HUES64 (cell line): ENCODE measurements around the gene ARIH1.

Experiments used
- H3K27ac ChIP-seq: 2 replicates; pipeline ENCODE4 v1.7.0; 2013; ENCODE audit warnings: low read depth, low read length, inconsistent platforms
- H3K27me3 ChIP-seq: 2 replicates; pipeline ENCODE4 v1.6.1; 2013; ENCODE audit warnings: mild to moderate bottlenecking, low read length; ENCODE audit not compliant: insufficient read depth
- H3K36me3 ChIP-seq: 2 replicates; pipeline ENCODE4 v1.6.1; 2013; ENCODE audit warnings: mild to moderate bottlenecking, low read length; ENCODE audit not compliant: insufficient read depth
- H3K4me1 ChIP-seq: 2 replicates; pipeline ENCODE4 v1.6.1; 2013; ENCODE audit warnings: mild to moderate bottlenecking, low read length, moderate library complexity; ENCODE audit not compliant: insufficient read depth
- H3K4me3 ChIP-seq: 2 replicates; pipeline ENCODE4 v1.5.1; 2013; ENCODE audit warnings: mild to moderate bottlenecking, low read length, moderate library complexity
- H3K9ac ChIP-seq: 2 replicates; pipeline ENCODE4 v1.6.1; 2013; ENCODE audit warnings: mild to moderate bottlenecking, low read depth, low read length
- H3K9me3 ChIP-seq: 2 replicates; pipeline ENCODE4 v1.6.1; 2013; ENCODE audit warnings: low read depth, low read length; ENCODE audit not compliant: insufficient read depth
- WGBS: fragments of 150-250, 120-280 bp; methylation state at CpG from one replicate; pipeline ENCODE4 v1.1.7; 2013; ENCODE audit warnings: missing lambda C conversion rate; 5-methylcytosine and 5-hydroxymethylcytosine counted together

The ARIH1 gene

DNA sequence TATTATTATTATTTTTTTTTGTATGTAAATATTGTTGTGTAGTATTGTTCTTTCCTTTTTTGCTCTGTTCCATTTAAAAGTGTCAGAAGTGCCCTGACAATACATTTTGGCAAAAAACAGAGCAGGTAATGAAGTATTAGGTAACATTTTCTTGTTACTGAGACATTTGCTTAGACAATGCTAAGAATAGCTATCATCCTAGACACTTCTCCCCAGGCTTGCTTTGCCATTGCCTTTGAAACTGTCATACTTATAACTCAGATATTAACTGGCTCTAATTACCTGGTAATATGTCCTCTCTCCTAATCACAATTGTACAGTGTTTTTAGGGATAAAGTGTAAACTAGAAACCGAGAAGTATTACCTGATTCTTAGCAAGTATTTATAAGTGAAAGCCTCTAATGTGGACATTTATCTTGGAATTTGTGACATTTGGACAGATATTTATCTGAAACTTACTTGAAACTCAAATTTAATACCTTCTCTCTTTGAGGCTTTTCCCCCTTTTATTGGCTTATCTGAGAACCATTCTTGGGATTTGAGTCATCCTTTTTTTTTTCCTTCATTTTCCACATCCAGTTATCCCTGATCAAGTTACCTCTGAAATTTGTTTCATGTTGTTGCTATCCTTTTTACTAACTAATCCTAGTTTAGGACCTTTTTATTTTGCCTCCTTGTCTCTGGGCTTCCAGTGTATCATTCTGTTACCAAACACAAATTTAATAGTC is 13.1 kb downstream of the ARIH1 start:
- H3K36me3 ChIP-seq = peaks cover 14% of the 10 kb centered on the region; the same call in 1 of the 2 replicates
- no peaks in the 10 kb centered on the region for H3K27me3 ChIP-seq
- H3K4me1 ChIP-seq = peaks cover 15% of the 10 kb centered on the region; the same call in 1 of the 2 replicates
- 100% methylated on average over 1 of the region's 1 CpG for WGBS
- H3K27ac ChIP-seq = no peak overlapping the region
- H3K4me3 ChIP-seq = no peak overlapping the region
- no peak overlapping the region for H3K9ac ChIP-seq
- no peaks in the 10 kb centered on the region for H3K9me3 ChIP-seq

- H3K9ac ChIP-seq = no peak overlapping the region
Observed at GRCh38 chr15:72488558-72488957, 14.4 kb downstream of the ARIH1 start.

DNA sequence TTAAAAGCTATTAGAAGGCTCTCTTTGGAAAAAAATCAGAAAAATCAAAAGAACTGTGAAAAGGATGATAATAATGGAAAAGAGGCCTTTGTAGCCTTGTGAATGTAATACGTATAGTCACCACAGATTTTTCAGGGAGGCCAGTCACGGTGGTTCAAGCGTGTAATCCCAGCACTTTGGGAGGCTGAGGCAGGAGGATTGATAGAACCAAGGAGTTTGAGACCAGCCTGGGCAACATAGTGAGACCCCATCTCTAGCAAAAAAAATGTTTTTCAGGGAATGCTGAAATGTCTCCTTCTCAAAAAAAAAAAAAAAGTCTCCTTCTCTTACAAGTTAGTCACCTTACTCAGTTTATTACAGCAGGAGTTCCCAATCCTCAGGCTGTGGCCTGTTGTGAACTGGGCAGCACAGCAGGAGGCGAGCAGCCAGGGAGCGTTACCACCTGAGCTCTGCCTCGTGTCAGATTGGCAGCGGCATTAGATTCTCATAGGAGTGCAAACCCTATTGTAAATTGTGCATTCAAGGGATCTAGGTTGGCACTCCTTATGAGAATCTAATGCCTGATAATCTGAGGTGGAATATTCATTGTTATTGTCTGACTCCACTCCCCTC is 15.9 kb downstream of the ARIH1 start:
- Histone ChIP-seq H3K9ac (no peak overlapping the region), H3K4me1 (peaks cover 30% of the 10 kb centered on the region; the same call in 1 of the 2 replicates), H3K27ac (no peak overlapping the region), H3K36me3 (peaks cover 13% of the 10 kb centered on the region; the same call in 1 of the 2 replicates), H3K4me3 (no peak overlapping the region), H3K27me3 (no peaks in the 10 kb centered on the region), H3K9me3 (no peaks in the 10 kb centered on the region)
- 92% methylated on average over 7 of the region's 7 CpGs for WGBS

More at GRCh38 chr15:72488558-72488957, 14.4 kb downstream of the ARIH1 start:
- H3K9me3 ChIP-seq = no peaks in the 10 kb centered on the region
- H3K4me1 ChIP-seq = peaks cover 23% of the 10 kb centered on the region; the same call in 1 of the 2 replicates
- no peaks in the 10 kb centered on the region for H3K27me3 ChIP-seq
- H3K27ac ChIP-seq = no peak overlapping the region
- WGBS = 95% methylated on average over 2 of the region's 2 CpGs
- peaks cover 17% of the 10 kb centered on the region; the same call in 1 of the 2 replicates for H3K36me3 ChIP-seq
- no peak overlapping the region for H3K4me3 ChIP-seq

DNA sequence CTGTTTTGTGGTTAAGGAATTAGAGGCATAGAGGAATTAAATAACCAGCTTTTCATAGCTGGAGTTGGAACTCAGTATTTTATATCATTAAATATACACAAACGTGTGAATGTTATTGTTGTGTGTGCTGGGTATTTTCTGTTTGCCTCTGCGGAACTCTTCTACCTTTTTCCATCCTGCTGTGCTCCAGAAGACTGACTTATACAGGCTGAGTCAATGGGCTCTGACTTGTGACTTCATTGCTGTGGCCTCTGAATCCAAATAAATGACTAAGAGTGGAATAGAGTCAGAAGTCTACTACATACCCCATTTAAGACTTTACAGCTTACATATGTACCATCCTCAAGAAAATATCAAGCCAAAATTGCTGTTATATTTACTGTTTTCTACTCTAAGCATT is 17.6 kb downstream of the ARIH1 start:
- Histone ChIP-seq H3K27ac (no peak overlapping the region), H3K4me1 (peaks cover 24% of the 10 kb centered on the region; the same call in 1 of the 2 replicates), H3K9ac (no peak overlapping the region), H3K36me3 (peaks cover 15% of the 10 kb centered on the region), H3K9me3 (no peaks in the 10 kb centered on the region), H3K27me3 (no peaks in the 10 kb centered on the region), H3K4me3 (no peak overlapping the region)
- WGBS = no CpG with 5 or more reads among the region's 2 CpGs

DNA sequence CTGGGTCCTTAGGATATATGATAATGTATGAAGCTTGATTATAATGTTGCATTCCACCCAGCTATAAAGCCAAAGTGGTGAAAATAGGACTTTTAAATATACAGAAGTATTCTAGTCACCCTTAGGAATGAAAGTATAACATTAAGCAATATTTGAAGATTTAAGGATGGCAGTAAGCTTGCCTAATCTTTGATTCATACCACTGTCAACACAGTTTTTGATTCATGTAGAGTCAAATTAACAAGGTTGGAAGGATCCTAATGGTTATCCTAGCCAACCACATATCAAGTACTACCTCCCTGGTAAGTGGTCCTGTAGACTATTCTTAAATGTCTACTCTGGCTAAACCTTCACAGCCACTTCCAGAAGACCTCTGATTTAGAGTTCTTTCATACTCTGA is 18.6 kb downstream of the ARIH1 start:
- Histone ChIP-seq H3K9me3 (no peaks in the 10 kb centered on the region), H3K27ac (no peak overlapping the region), H3K4me3 (no peak overlapping the region), H3K4me1 (peaks cover 34% of the 10 kb centered on the region), H3K27me3 (no peaks in the 10 kb centered on the region), H3K36me3 (peaks cover 18% of the 10 kb centered on the region), H3K9ac (no peak overlapping the region)

DNA sequence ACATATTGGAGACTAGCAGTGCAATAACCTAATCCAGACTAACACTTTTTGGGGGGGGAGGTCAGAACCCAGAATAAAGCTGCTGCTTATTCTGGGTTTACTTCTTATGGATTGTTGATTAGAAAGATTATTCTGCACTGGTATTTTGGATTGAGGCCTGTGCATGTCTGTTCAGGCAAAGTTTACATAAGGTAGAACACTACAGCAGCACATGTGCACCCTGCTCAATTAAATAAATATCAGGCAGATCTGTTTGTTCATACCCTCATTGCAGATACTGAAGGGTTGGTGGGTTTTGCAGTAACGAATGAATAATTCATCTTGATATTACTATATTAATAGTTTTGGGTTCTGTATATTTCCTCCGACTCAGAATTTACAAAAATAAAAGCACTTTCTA is 19.1 kb downstream of the ARIH1 start:
- WGBS = no CpG with 5 or more reads among the region's 2 CpGs
- no peaks in the 10 kb centered on the region for H3K9me3 ChIP-seq
- no peaks in the 10 kb centered on the region for H3K27me3 ChIP-seq
- H3K9ac ChIP-seq = no peak overlapping the region
- H3K4me1 ChIP-seq = peaks cover 39% of the 10 kb centered on the region
- no peak overlapping the region for H3K4me3 ChIP-seq
- H3K36me3 ChIP-seq = peaks cover 18% of the 10 kb centered on the region
- H3K27ac ChIP-seq = no peak overlapping the region

GRCh38 chr15:72495007-72495406 is 20.9 kb downstream of the ARIH1 start:
- H3K27me3 ChIP-seq = no peaks in the 10 kb centered on the region
- peaks cover 40% of the 10 kb centered on the region for H3K4me1 ChIP-seq
- H3K4me3 ChIP-seq = no peak overlapping the region
- 86% methylated on average over 3 of the region's 3 CpGs for WGBS
- H3K36me3 ChIP-seq = peaks cover 17% of the 10 kb centered on the region
- no peaks in the 10 kb centered on the region for H3K9me3 ChIP-seq
- H3K27ac ChIP-seq = no peak overlapping the region
- no peak overlapping the region for H3K9ac ChIP-seq

GRCh38 chr15:72496783-72497182 is 22.7 kb downstream of the ARIH1 start:
- Histone ChIP-seq H3K4me3 (no peak overlapping the region), H3K36me3 (peaks cover 26% of the 10 kb centered on the region), H3K9me3 (no peaks in the 10 kb centered on the region), H3K27me3 (no peaks in the 10 kb centered on the region), H3K4me1 (peaks cover 36% of the 10 kb centered on the region), H3K27ac (no peak overlapping the region), H3K9ac (no peak overlapping the region)
- WGBS = 97% methylated on average over 2 of the region's 2 CpGs

DNA sequence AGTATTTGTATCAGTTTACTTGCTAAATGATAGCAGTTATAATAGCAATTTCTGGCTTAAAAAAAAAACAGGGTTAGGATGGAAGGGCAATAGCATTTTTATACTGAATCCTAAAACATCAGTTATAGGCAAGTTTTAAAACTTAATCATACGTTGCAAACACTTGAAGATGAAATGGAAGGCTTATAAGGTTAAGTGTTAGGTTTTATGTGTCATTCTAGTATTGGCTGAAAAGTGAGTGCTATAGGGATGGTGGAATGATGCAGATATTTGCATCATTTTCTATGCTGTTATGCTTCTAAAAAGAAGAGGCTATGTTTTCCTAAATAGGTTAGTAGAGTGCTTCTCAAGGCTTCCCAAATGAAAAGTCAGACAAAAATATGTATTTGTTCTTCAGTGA is 23.3 kb downstream of the ARIH1 start:
- no peaks in the 10 kb centered on the region for H3K9me3 ChIP-seq

DNA sequence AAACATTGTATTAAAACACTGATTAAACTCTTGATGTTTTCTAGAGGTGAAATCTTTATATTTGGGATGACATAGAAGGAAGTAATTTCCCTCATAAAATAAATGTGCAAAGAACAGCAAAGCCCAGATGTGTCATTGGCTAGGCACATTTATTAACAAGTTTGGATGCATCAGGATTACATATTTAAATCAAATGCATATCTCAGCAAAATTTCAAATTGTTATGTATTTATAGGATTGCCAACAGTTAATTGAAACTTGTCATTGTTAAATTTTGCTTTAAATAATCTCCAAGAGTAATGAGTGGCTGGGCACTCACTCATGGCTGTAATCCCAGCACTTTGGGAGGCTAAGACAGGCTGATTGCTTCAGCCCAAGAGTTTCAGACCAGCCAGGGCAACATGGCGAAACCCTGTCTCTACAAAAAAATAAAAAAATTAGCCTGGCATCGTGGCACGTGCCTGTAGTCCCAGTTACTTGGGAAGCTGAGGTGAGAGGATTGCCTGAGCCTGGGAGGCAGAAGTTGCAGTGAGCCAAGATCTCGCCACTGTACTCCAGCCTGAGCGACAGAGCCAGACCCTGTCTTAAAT is 28.2 kb downstream of the ARIH1 start:
- H3K36me3 ChIP-seq = peaks cover 19% of the 10 kb centered on the region
- WGBS = 93% methylated on average over 4 of the region's 5 CpGs
- H3K27ac ChIP-seq = no peak overlapping the region

More for the DNA sequence above, 23.3 kb downstream of the ARIH1 start:
- H3K4me3 ChIP-seq = no peak overlapping the region
- no peaks in the 10 kb centered on the region for H3K27me3 ChIP-seq
- peaks cover 30% of the 10 kb centered on the region for H3K4me1 ChIP-seq
- no peak overlapping the region for H3K27ac ChIP-seq
- 98% methylated on average over 1 of the region's 1 CpG for WGBS
- H3K9ac ChIP-seq = no peak overlapping the region
- peaks cover 26% of the 10 kb centered on the region for H3K36me3 ChIP-seq

GRCh38 chr15:72503147-72503546 is 29.0 kb downstream of the ARIH1 start:
- Histone ChIP-seq H3K9me3 (no peaks in the 10 kb centered on the region), H3K4me3 (no peak overlapping the region), H3K4me1 (peaks cover 2% of the 10 kb centered on the region; the same call in 1 of the 2 replicates), H3K27me3 (no peaks in the 10 kb centered on the region), H3K36me3 (peaks cover 19% of the 10 kb centered on the region), H3K27ac (no peak overlapping the region), H3K9ac (no peak overlapping the region)
- WGBS = 100% methylated on average over 1 of the region's 1 CpG

More for the DNA sequence above, 28.2 kb downstream of the ARIH1 start:
- Histone ChIP-seq H3K27me3 (no peaks in the 10 kb centered on the region), H3K4me1 (peaks cover 11% of the 10 kb centered on the region; the same call in 1 of the 2 replicates), H3K9ac (no peak overlapping the region), H3K4me3 (no peak overlapping the region), H3K9me3 (no peaks in the 10 kb centered on the region)
